Measurements from ENCODE around the gene RPS6KB2. TPM values are rescaled to one million over a fixed set of nuclear protein-coding genes. Genes with fewer than 3 reads are reported as not detected.

The RPS6KB2 gene
- 30.2 TPM for polyA plus RNA-seq (2013)

DNA sequence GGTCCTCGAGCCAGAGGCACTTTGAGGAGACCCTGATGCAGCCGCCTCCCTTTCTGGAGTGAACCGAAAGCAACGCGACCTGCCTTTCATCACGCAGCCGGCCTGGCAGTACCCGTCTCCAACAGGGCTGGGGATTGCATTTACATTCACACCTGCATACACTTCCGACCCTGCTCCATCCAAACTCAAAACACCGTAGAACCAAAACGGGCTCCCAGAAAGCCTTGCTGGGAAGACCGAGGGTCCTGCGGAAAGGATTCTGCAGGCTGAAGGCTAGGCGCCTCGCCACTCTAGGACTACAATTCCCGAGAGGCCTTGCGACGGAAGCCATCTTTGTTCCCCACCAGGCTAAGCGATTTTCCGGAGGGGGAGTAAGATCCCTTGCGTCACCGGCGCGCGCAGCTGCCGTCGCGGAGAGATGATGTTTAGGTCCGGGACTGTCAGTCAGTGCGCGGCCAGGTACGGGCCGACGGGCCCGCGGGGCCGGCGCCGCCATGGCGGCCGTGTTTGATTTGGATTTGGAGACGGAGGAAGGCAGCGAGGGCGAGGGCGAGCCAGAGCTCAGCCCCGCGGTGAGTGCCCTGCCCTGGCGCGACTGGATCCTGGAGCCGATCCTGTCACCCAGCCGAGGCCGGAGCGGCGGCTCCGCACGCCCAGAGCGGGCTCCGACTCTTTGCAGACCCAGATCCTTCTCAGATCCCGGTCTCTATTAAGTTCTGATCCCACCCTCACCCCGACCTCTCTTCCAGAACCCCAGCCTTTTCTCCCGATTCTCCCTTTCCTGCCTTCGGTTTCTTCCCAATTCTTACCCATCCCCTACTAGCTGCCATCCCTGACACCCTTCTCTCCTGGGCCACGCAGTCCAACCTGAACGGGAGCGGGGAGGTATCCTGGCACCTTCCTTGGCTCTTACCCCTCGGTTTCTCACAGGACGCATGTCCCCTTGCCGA lies at the start of gene RPS6KB2:
TSS of gene RPS6KB2 (plus strand) at position 443 of the 950 bp plus-strand sequence. CDS start at position 495, 52 bp downstream.
- H3K36me3 ChIP-seq (ENCODE audit: control insufficient read depth in 4 of 4, insufficient read depth in 4 of 4, low read length in 3 of 4): peaks cover 0 to 24% (median 18%) of the 10 kb centered on the region in 4 experiments
- under 1% methylated on average over 62 of the region's 68 CpGs for WGBS (ENCODE audit: insufficient coverage)
- H3K9me3 ChIP-seq (ENCODE audit: control extremely low read depth in 1 of 5, control insufficient read depth in 4 of 5, insufficient read depth in 2 of 5, low read depth in 1 of 5, low read length in 4 of 5): no peaks in the 10 kb centered on the region
- H3K27me3 ChIP-seq (replicated peaks in 2 of 5; ENCODE audit: control insufficient read depth in 4 of 5, insufficient read depth in 5 of 5, low read length in 4 of 5): no peaks in the 10 kb centered on the region
- H3K27ac ChIP-seq (ENCODE audit: insufficient read depth in 1 of 2, low read depth in 1 of 2, low read length in 2 of 2, poor library complexity in 1 of 2, severe bottlenecking in 2 of 2): peak within 1 kb of the TSS; percentile 90 to 95
- DNase-seq: peak; percentile 98
- ChIA-PET CTCF (interaction anchor here (0.8 to 2.5 kb wide), 6 partner anchors 10 to 46 kb away, joined by 3 to 7 read pairs (median 3); partner anchors contain the start of gene TMEM134), POLR2A (interaction anchor here (0.6 to 1.7 kb wide), 6 partner anchors 8 to 215 kb away, joined by 3 to 10 read pairs (median 4); partner anchors contain the start of gene PPP1CA)
- H3K4me1 ChIP-seq (ENCODE audit: control extremely low read depth in 1 of 4, control insufficient read depth in 4 of 4, insufficient read depth in 4 of 4, low read length in 3 of 4): peaks cover 3 to 33% (median 21%) of the 10 kb centered on the region in 4 experiments
- peak within 1 kb of the TSS; percentile 86 to 99 (median 94) for H3K4me3 ChIP-seq (ENCODE audit: control insufficient read depth in 1 of 7, extremely low read depth in 1 of 7, insufficient read depth in 4 of 7, low read depth in 2 of 7, low read length in 6 of 7)

- H3K36me3 ChIP-seq (ENCODE audit: control insufficient read depth in 4 of 4, insufficient read depth in 4 of 4, low read length in 3 of 4): no peaks in the 10 kb centered on the region
- DNase-seq: no peak
- 93% methylated on average over 4 of the region's 4 CpGs for WGBS (ENCODE audit: insufficient coverage)
- peaks cover 0 to 9% (median 0%) of the 10 kb centered on the region in 5 experiments for H3K27me3 ChIP-seq (replicated peaks in 2 of 5; ENCODE audit: control insufficient read depth in 4 of 5, insufficient read depth in 5 of 5, low read length in 4 of 5)
- CTCF ChIA-PET: interaction anchor here (0.8 to 25.8 kb wide), 9 partner anchors 8 to 287 kb away, joined by 3 to 892 read pairs (median 11); partner anchors contain the start of genes POLD4 and PPP1CA
- POLR2A ChIA-PET: no interaction called here
- H3K4me1 ChIP-seq (ENCODE audit: control extremely low read depth in 1 of 4, control insufficient read depth in 4 of 4, insufficient read depth in 4 of 4, low read length in 3 of 4): peaks cover 0 to 55% (median 46%) of the 10 kb centered on the region in 4 experiments
- H3K9me3 ChIP-seq (ENCODE audit: control extremely low read depth in 1 of 5, control insufficient read depth in 4 of 5, insufficient read depth in 2 of 5, low read depth in 1 of 5, low read length in 4 of 5): no peaks in the 10 kb centered on the region
- H3K4me3 ChIP-seq (ENCODE audit: control insufficient read depth in 1 of 7, extremely low read depth in 1 of 7, insufficient read depth in 4 of 7, low read depth in 2 of 7, low read length in 6 of 7): no peak overlapping the region
- H3K27ac ChIP-seq (ENCODE audit: insufficient read depth in 1 of 2, low read depth in 1 of 2, low read length in 2 of 2, poor library complexity in 1 of 2, severe bottlenecking in 2 of 2): no peak overlapping the region
These were observed 49.8 kb upstream of the RPS6KB2 start for GRCh38 chr11:67378544-67378943.

DNA sequence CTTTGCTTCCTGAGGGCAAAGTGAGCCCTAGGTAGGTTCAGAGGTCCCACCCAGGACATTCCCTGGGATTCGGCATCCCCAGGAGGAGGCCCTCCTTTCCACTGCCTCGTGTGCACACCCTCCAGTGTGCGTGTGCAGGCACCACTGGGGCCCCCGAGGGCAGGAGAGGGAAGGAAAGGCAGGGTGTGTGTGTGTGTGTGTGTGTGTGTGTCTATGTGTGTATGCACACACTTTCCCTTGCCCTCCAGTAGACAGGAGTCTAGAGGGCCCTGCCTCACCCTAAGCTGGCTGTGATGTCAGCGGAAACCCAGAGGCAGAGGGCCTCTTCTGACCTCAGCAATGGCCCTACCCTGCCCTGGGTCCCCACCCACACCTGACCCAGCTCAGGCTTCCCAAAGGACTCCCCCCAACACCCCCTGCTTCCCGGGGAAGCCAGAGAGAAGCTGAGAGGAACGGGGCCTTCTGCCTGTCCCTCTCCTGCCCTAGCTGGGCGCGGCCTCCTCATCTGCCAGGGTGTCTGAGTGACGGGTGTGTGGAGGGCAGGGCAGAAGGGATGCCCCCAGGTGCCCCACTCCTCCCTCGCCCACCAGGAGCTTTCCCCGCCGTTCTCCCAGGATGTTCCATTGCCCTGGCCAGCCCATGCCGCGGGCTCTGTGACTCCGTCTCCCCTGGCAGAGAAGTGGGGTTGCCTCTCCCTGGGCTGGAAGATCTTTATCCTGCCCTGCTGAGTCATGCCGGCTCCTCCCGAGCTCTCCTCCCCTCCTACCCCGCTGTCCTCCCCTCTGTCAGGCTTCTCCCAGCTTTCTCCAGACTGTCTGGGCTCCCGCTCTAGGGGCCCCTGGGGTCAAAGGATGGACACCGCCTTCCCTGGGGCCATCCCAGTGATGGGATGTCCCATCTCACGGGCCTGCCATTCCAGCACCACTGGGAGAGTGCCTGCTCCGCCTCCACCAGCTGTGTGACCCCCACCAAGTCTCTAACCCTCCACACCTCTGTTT lies 48.9 kb upstream of the RPS6KB2 start:
- Histone ChIP-seq H3K4me1 (ENCODE audit: control extremely low read depth in 1 of 4, control insufficient read depth in 4 of 4, insufficient read depth in 4 of 4, low read length in 3 of 4) (peaks cover 0 to 47% (median 38%) of the 10 kb centered on the region in 4 experiments), H3K27ac (ENCODE audit: insufficient read depth in 1 of 2, low read depth in 1 of 2, low read length in 2 of 2, poor library complexity in 1 of 2, severe bottlenecking in 2 of 2) (no peak overlapping the region), H3K27me3 (replicated peaks in 2 of 5; ENCODE audit: control insufficient read depth in 4 of 5, insufficient read depth in 5 of 5, low read length in 4 of 5) (peaks cover 0 to 6% (median 0%) of the 10 kb centered on the region in 5 experiments), H3K4me3 (ENCODE audit: control insufficient read depth in 1 of 7, extremely low read depth in 1 of 7, insufficient read depth in 4 of 7, low read depth in 2 of 7, low read length in 6 of 7) (no peak overlapping the region), H3K36me3 (ENCODE audit: control insufficient read depth in 4 of 4, insufficient read depth in 4 of 4, low read length in 3 of 4) (no peaks in the 10 kb centered on the region), H3K9me3 (ENCODE audit: control extremely low read depth in 1 of 5, control insufficient read depth in 4 of 5, insufficient read depth in 2 of 5, low read depth in 1 of 5, low read length in 4 of 5) (no peaks in the 10 kb centered on the region)
- WGBS (ENCODE audit: insufficient coverage): 63% methylated on average over 12 of the region's 23 CpGs
- ChIA-PET POLR2A (no interaction called here), CTCF (interaction anchor here (0.8 to 25.8 kb wide), 9 partner anchors 9 to 288 kb away, joined by 3 to 892 read pairs (median 8); partner anchors contain the start of genes POLD4 and PPP1CA)
- DNase-seq: no peak

DNA sequence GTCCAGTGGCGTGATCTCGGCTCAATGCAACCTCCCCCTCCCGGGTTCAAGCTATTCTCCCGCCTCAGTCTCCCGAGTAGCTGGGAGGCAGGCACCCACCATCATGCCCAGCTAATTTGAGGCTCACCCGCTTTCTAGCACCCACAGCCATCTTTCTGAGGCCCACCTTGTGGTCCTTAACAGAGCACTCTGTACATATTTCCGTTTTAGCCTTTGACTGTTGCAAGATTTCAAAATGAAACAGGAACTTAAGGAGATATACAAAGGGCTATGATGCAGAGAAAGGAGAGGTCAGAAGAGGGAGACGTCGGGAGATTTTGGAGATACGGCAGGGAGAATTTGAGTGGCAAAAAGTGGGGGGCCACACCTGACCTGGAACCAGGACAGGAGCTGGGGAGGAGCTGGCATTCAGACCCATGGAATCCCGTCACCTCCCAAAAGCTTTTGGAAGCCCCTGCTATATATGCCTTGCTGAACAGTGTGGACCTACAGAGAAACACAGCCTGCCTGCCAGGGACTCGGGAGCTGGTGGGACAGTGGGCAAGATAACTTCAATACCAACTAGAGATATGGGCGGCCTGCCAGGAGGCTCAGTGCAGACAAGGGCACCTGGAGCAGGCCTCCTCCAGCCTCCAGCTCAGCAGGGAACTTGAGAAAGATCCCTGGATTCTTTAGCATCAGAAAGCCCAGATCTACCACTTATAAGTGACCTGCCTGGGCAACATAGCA lies 46.9 kb upstream of the RPS6KB2 start:
- H3K9me3 ChIP-seq (ENCODE audit: control extremely low read depth in 1 of 5, control insufficient read depth in 4 of 5, insufficient read depth in 2 of 5, low read depth in 1 of 5, low read length in 4 of 5): no peaks in the 10 kb centered on the region
- DNase-seq: peak in 2 of 3 donors; percentile 59 to 61
- peak overlapping the region in 1 of 2 experiments; percentile 19 for H3K27ac ChIP-seq (ENCODE audit: insufficient read depth in 1 of 2, low read depth in 1 of 2, low read length in 2 of 2, poor library complexity in 1 of 2, severe bottlenecking in 2 of 2)
- H3K36me3 ChIP-seq (ENCODE audit: control insufficient read depth in 4 of 4, insufficient read depth in 4 of 4, low read length in 3 of 4): no peaks in the 10 kb centered on the region
- WGBS (ENCODE audit: insufficient coverage): 50% methylated on average over 12 of the region's 13 CpGs
- POLR2A ChIA-PET: interaction anchor here (0.6 to 2.0 kb wide), 2 partner anchors 24 to 28 kb away, joined by 4 to 10 read pairs; partner anchors contain the start of gene POLD4
- peaks cover 0 to 39% (median 28%) of the 10 kb centered on the region in 4 experiments for H3K4me1 ChIP-seq (ENCODE audit: control extremely low read depth in 1 of 4, control insufficient read depth in 4 of 4, insufficient read depth in 4 of 4, low read length in 3 of 4)
- CTCF ChIA-PET: interaction anchor here (0.7 to 25.8 kb wide), 24 partner anchors 8 to 301 kb away, joined by 3 to 892 read pairs (median 4); partner anchors contain the start of genes CLCF1, POLD4 and PPP1CA
- no peaks in the 10 kb centered on the region for H3K27me3 ChIP-seq (replicated peaks in 2 of 5; ENCODE audit: control insufficient read depth in 4 of 5, insufficient read depth in 5 of 5, low read length in 4 of 5)
- H3K4me3 ChIP-seq (ENCODE audit: control insufficient read depth in 1 of 7, extremely low read depth in 1 of 7, insufficient read depth in 4 of 7, low read depth in 2 of 7, low read length in 6 of 7): peak overlapping the region in 2 of 7 experiments; percentile 8 to 57

- ChIA-PET POLR2A (interaction anchor here (0.7 to 2.0 kb wide), 2 partner anchors 29 kb away, joined by 3 to 10 read pairs; partner anchors contain the start of gene POLD4), CTCF (interaction anchor here (0.7 to 25.8 kb wide), 26 partner anchors 9 to 302 kb away, joined by 3 to 892 read pairs (median 4); partner anchors contain the start of genes CLCF1, POLD4, PPP1CA and RAD9A)
- DNase-seq: peak; percentile 70 to 82 (median 73)
- Histone ChIP-seq H3K27me3 (replicated peaks in 2 of 5; ENCODE audit: control insufficient read depth in 4 of 5, insufficient read depth in 5 of 5, low read length in 4 of 5) (no peaks in the 10 kb centered on the region), H3K36me3 (ENCODE audit: control insufficient read depth in 4 of 4, insufficient read depth in 4 of 4, low read length in 3 of 4) (no peaks in the 10 kb centered on the region), H3K27ac (ENCODE audit: insufficient read depth in 1 of 2, low read depth in 1 of 2, low read length in 2 of 2, poor library complexity in 1 of 2, severe bottlenecking in 2 of 2) (no peak overlapping the region), H3K4me3 (ENCODE audit: control insufficient read depth in 1 of 7, extremely low read depth in 1 of 7, insufficient read depth in 4 of 7, low read depth in 2 of 7, low read length in 6 of 7) (no peak overlapping the region), H3K9me3 (ENCODE audit: control extremely low read depth in 1 of 5, control insufficient read depth in 4 of 5, insufficient read depth in 2 of 5, low read depth in 1 of 5, low read length in 4 of 5) (no peaks in the 10 kb centered on the region), H3K4me1 (ENCODE audit: control extremely low read depth in 1 of 4, control insufficient read depth in 4 of 4, insufficient read depth in 4 of 4, low read length in 3 of 4) (peaks cover 0 to 46% (median 29%) of the 10 kb centered on the region in 4 experiments)
- 51% methylated on average over 13 of the region's 16 CpGs for WGBS (ENCODE audit: insufficient coverage)
These were observed 45.8 kb upstream of the RPS6KB2 start for GRCh38 chr11:67382276-67383136.

Data from common myeloid progenitor, CD34-positive (primary cell).